Sigmoid colon (tissue), 7 donors: ENCODE results near the gene COX20. TPM values are rescaled to one million over a fixed set of nuclear protein-coding genes. Genes with fewer than 3 reads are reported as not detected.

Source experiments
- DNase-seq: peaks from one replicate; pipeline ENCODE4 v3.0.0-alpha.2; 2019
- H3K27ac ChIP-seq, 4 donors: fragments of 200-600 bp; sonication (generic); one replicate each; pipeline ENCODE4 v1.5.1; 2016 to 2019; ENCODE audit warnings: mild to moderate bottlenecking in 1 of 4
- H3K27me3 ChIP-seq, 3 donors: fragments of 200-600 bp; sonication (generic); one replicate each; pipeline ENCODE4 v1.5.1; 2019; ENCODE audit warnings: mild to moderate bottlenecking in 1 of 3
- H3K36me3 ChIP-seq, 4 donors: fragments of 200-600 bp; sonication (generic); one replicate each; pipeline ENCODE4 v1.5.1; 2016 to 2019
- H3K4me1 ChIP-seq, 4 donors: fragments of 200-600 bp; sonication (generic); one replicate each; pipeline ENCODE4 v1.5.1; 2017 to 2019
- H3K4me3 ChIP-seq, 4 donors: fragments of 200-600 bp; sonication (generic); one replicate each; pipeline ENCODE4 v1.5.1; 2017 to 2019; ENCODE audit warnings: mild to moderate bottlenecking in 2 of 4, moderate library complexity in 1 of 4
- H3K9me3 ChIP-seq, 4 donors: fragments of 200-600 bp in 3 of 4; sonication (generic) in 3 of 4; one replicate each; pipeline versions ENCODE4 v1.5.1 to v1.6.1; 2013 to 2019
- CTCF ChIP-seq, 4 experiments: fragments of 450-650 bp in 3 of 4; fragments of 200-600 bp in 1 of 4; IDR thresholded peaks; one replicate each; pipeline ENCODE4 v1.5.1; 2016 to 2019; ENCODE audit warnings: antibody characterized with exemption in 4 of 4, mild to moderate bottlenecking in 3 of 4, moderate library complexity in 2 of 4
- EP300 ChIP-seq, 4 donors: sonication (generic); formaldehyde crosslinking; IDR thresholded peaks; one replicate each; pipeline ENCODE4 v1.6.1; 2017; ENCODE audit warnings: antibody characterized with exemption in 4 of 4
- POLR2A ChIP-seq, 2 donors: fragments of 450-650 bp; IDR thresholded peaks; one replicate each; pipeline ENCODE4 v1.6.1; 2016; ENCODE audit warnings: antibody characterized with exemption in 2 of 2, mild to moderate bottlenecking in 2 of 2, moderate library complexity in 2 of 2
- POLR2AphosphoS5 ChIP-seq, 4 donors: sonication (generic); formaldehyde crosslinking; IDR thresholded peaks; one replicate each; pipeline ENCODE4 v1.6.1; 2017; ENCODE audit warnings: antibody characterized with exemption in 4 of 4
- WGBS, 2 donors: extraction: QIAGEN DNeasy Blood & Tissue Kit; methylation state at CpG; one replicate each; pipeline ENCODE4 v1.1.7; 2013; 5-methylcytosine and 5-hydroxymethylcytosine counted together
- intact Hi-C: fragments of 100-400 bp; cut with DNase I; formaldehyde crosslinking; loops from one replicate; pipeline ENCODE4 v1.15.1; 2023
- polyA plus RNA-seq, 3 donors: library from polyadenylated mRNA; stranded (reverse); fragments of 200-250 nt; gene quantifications; one replicate each; pipeline ENCODE4 v1.2.3, GENCODE V29; 2013
- total RNA-seq, 4 donors: library from RNA; depleted of rRNA; stranded (reverse); fragments of >200 nt; gene quantifications; one replicate each; pipeline ENCODE4 v1.1.0, GENCODE V29; 2016
- donor health status: healthy with polysubstance abuse.
- donor health status: Bipolar disorder and iron deficiency.
- donor health status: healthy.

The COX20 gene
- total and polyA plus RNA-seq, 7 donors, result 35.2 to 132 (median 62.4) TPM

DNA sequence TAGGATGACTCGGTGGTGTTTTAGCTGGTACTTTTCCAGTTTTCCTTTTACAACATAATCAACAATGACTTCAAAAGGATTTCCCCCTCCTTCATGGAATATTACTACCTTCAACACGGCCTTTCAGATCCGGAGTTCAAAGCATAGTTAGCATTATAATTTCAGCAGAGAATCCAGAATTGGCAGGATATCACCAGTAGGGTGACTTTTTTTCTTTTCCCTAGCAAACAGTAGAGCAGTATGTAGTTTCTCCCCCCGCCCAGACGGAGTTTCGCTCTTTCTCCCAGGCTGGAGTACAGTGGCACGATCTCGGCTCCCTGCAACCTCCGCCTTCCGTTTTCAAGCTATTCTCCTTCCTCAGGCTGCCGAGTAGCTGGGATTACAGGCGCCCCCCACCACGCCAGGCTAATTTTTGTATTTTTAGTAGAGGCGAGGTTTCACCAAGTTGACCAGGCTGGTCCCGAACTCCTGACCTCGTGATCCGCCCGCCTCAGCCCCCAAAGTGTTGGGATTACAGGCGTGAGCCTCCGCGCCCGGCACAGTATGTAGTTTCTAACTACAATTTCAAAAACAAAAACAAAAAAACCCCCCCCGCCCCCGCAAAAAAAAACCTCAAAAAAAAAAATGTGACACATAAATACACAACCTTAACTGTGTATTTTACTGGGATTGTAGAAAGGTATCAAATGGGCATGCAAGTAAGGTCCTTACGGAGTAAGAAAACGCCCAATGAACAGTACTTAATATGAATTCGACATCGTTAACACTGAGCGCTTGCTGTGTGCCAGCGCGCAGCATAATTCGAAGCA, 1.5 kb upstream of the COX20 start:
- no peaks in the 10 kb centered on the region for H3K27me3 ChIP-seq
- H3K27ac ChIP-seq, result peak overlapping the region; percentile 98 to 100 (median 99)
- DNase-seq, result peak; percentile 77
- no peaks in the 10 kb centered on the region for H3K9me3 ChIP-seq
- H3K36me3 ChIP-seq, result peaks cover 0 to 6% (median 0%) of the 10 kb centered on the region in 4 donors
- peak overlapping the region; percentile 70 to 81 (median 76) for H3K4me3 ChIP-seq
- peaks cover 0 to 41% (median 31%) of the 10 kb centered on the region in 4 donors for H3K4me1 ChIP-seq
- no peak for TF ChIP-seq POLR2A (IDR thresholded peaks at IDR 0.05)
- peak in 1 of 4 experiments; percentile 4 for TF ChIP-seq CTCF (IDR thresholded peaks at IDR 0.05)
- TF ChIP-seq POLR2AphosphoS5 (IDR thresholded peaks at IDR 0.05), result peak in 2 of 4 donors; percentile 13 to 21
- intact Hi-C loops, result loop anchor here (10.0 kb wide), 1 partner anchor 1579 kb away; the partner anchor contains the start of genes CEP170 and SDCCAG8
- 1% methylated on average over 32 of the region's 32 CpGs for WGBS, 2 donors

- intact Hi-C loops, result loop anchor here (1.0 to 10.0 kb wide), 3 partner anchors 30 to 1580 kb away; partner anchors contain the start of genes CEP170, HNRNPU and SDCCAG8
- WGBS, 2 donors, result 0 to 1% methylated on average over 49 of the region's 49 CpGs
- Histone ChIP-seq H3K27ac (peak overlapping the region; percentile 98 to 100 (median 99)), H3K36me3 (peaks cover 0 to 12% (median 0%) of the 10 kb centered on the region in 4 donors), H3K27me3 (no peaks in the 10 kb centered on the region), H3K4me1 (peaks cover 0 to 48% (median 39%) of the 10 kb centered on the region in 4 donors), H3K9me3 (no peaks in the 10 kb centered on the region), H3K4me3 (peak overlapping the region; percentile 70 to 81 (median 76))
- DNase-seq, result peak; percentile 94
- TF ChIP-seq POLR2A (IDR thresholded peaks at IDR 0.05) (peak; percentile 49 to 60), POLR2AphosphoS5 (IDR thresholded peaks at IDR 0.05) (peak; percentile 61 to 78 (median 74)), CTCF (IDR thresholded peaks at IDR 0.05) (no peak), EP300 (IDR thresholded peaks at IDR 0.05) (peak in 1 of 4 donors; percentile 36)
Measured at GRCh38 chr1:244834543-244835275, 749 bp upstream of the COX20 start.

- peak in 3 of 4 donors; percentile 0 to 40 (median 26) for TF ChIP-seq POLR2AphosphoS5 (IDR thresholded peaks at IDR 0.05)
- TF ChIP-seq CTCF (IDR thresholded peaks at IDR 0.05), result no peak
- Histone ChIP-seq H3K27ac (peak overlapping the region; percentile 98 to 100 (median 99)), H3K9me3 (no peaks in the 10 kb centered on the region), H3K27me3 (no peaks in the 10 kb centered on the region), H3K4me1 (peaks cover 0 to 62% (median 53%) of the 10 kb centered on the region in 4 donors), H3K4me3 (peak overlapping the region; percentile 70 to 81 (median 76)), H3K36me3 (peaks cover 0 to 12% (median 0%) of the 10 kb centered on the region in 4 donors)
- no peak for DNase-seq
- intact Hi-C loops, result loop anchor here (10.0 kb wide), 1 partner anchor 1581 kb away; the partner anchor contains the start of genes CEP170 and SDCCAG8
- WGBS, 2 donors, result 0 to 3% methylated on average over 7 of the region's 7 CpGs
Measured at GRCh38 chr1:244836135-244836521, 670 bp downstream of the COX20 start.

DNA sequence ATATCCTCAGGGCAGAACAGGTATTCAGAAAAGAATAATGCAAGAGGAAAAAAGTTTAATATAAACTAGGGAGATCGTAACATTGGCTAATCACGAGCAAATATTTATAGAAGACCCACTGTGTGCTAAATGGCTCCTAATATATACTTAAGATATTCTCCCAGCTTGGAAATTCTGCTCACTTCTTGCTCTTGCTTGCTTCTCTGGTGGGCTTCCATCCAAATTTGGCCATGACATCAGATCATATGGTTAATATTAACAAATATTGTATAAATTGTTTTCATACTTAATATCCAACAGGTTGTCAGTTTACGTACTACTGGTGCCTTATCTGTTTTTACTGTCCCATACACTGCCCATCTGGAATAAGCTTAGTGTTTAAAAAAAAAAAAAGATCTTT, 1.1 kb downstream of the COX20 start:
- Histone ChIP-seq H3K4me1 (peaks cover 0 to 67% (median 58%) of the 10 kb centered on the region in 4 donors), H3K27ac (peak overlapping the region; percentile 98 to 100 (median 99)), H3K36me3 (peaks cover 0 to 12% (median 0%) of the 10 kb centered on the region in 4 donors), H3K4me3 (peak overlapping the region; percentile 70 to 81 (median 76)), H3K27me3 (no peaks in the 10 kb centered on the region), H3K9me3 (no peaks in the 10 kb centered on the region)
- no peak for DNase-seq
- intact Hi-C loops, result loop anchor here (10.0 kb wide), 1 partner anchor 1582 kb away; the partner anchor contains the start of genes CEP170 and SDCCAG8
- TF ChIP-seq EP300 (IDR thresholded peaks at IDR 0.05) (no peak), CTCF (IDR thresholded peaks at IDR 0.05) (no peak), POLR2A (IDR thresholded peaks at IDR 0.05) (no peak), POLR2AphosphoS5 (IDR thresholded peaks at IDR 0.05) (no peak)
- 7 to 24% methylated on average over 3 of the region's 3 CpGs for WGBS, 2 donors
